Adrenal gland (tissue), 5 donors: ENCODE measurements around the gene KRTAP12-3.

ENCODE experiments used
- CTCF ChIP-seq, 6 experiments: fragments of 450-650 bp in 4 of 6; fragments of 200-600 bp in 2 of 6; sonication (generic) in 1 of 6; IDR thresholded peaks; 1 replicate in 5 of 6; 2 replicates in 1 of 6; pipeline versions ENCODE4 v1.5.1 to v1.8.0; 2016 to 2021; ENCODE audit warnings: antibody characterized with exemption in 6 of 6, mild to moderate bottlenecking in 2 of 6, moderate library complexity in 1 of 6
- POLR2A ChIP-seq, 2 donors: fragments of 450-650 bp; IDR thresholded peaks; one replicate each; pipeline ENCODE4 v1.6.1; 2017; ENCODE audit warnings: antibody characterized with exemption in 2 of 2, mild to moderate bottlenecking in 2 of 2, moderate library complexity in 1 of 2
- donor health status: DM: no; HTN: no; CAD: no.

GRCh38 chr21:44687671-44688070, 29.9 kb downstream of the KRTAP12-3 start:
- TF ChIP-seq CTCF (IDR thresholded peaks at IDR 0.05) = no peak
- no peak for TF ChIP-seq POLR2A (IDR thresholded peaks at IDR 0.05)
